ENCODE measurements around the gene PTPRF.

- no peak for TF ChIP-seq CTCF (IDR thresholded peaks at IDR 0.05; ENCODE audit: low read depth, low read length, missing input control)
- TF ChIP-seq NR2F2 (IDR thresholded peaks at IDR 0.05): no peak
- no peak for TF ChIP-seq ZBTB33 (IDR thresholded peaks at IDR 0.05)
- no peak for TF ChIP-seq JUND (IDR thresholded peaks at IDR 0.05)
These were observed 8.9 kb upstream of the PTPRF start for GRCh38 chr1:43521756-43522155.
